Measurements from ENCODE around the gene SRSF8.
"Not testable (repeated sequence)": the region's sequence is repeated elsewhere in the genome, so short reads cannot be mapped to it uniquely, and the experiment has no call there.

SRSF8 gene

DNA sequence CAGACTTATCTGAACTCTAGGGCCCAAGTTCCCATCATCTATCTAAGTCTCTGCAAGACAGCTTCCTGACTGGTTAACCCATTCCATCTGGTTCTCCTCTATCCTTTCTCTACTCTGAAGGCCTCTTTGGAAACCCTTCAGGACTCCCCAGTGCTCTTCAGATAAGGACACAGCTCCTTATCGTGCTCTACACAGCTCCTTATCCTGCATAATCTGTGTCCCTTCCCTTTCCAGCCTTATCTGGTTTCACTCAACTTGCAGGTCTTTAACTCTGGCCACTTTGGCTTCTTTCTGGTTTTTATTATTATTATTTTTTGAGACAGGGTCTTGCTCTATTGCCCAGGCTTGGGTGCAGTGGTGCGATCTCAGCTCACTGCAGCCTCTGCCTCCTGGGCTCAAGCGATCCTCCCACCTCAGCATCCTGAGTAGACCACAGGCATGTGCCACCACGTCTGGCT is 33.5 kb downstream of the SRSF8 start:
- DNase-seq = no peak

DNA sequence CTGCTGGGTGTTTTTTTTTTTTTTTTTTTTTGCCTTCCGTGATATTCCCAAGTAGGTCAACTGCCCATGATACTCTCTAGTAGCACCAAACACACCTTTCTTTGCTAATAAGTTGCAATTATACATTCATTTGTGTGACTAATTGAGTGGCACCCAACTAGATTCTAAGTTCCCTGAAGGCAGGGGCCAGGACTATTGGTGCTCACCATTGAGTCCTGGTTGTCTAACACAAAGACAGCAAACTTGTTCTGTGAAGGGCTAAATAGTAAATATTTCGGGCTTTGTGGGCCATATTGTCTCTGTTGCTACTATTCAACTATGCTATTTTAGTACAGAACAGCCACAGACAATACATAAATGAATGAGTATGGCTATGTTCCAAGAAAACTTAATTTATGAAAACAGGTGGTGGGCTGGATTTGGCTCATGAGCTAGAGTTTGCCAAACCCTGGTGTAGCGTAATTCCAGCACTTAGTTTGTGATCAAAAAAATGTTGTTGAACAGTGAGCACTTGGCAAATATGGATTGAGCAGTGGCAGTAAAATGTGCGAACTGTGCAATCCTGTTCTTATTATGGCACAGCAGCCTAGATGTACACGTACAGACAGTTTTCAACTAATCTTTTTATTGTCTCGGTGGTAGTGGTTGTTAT is 34.3 kb downstream of the SRSF8 start:
- DNase-seq = no peak

DNA sequence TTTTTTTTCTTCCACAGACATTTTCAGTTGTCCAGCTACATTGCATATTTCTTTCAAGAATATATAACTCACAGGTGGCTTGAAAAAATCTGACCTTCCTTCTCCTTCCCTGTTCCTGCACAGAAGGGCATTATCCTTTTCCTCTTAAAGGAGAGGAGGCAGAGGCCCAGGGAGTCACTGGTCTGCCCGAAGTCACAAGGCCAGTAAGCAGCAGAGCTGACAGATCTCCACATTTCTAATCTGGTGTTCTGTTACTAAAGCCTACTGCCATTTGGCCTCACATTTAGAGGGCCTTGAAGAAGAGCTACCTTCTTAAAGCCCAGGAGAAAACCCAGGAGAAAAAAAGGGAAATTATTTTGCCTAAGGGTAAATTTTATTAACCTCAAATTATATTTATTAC is 35.2 kb downstream of the SRSF8 start:
- no peak for DNase-seq

DNA sequence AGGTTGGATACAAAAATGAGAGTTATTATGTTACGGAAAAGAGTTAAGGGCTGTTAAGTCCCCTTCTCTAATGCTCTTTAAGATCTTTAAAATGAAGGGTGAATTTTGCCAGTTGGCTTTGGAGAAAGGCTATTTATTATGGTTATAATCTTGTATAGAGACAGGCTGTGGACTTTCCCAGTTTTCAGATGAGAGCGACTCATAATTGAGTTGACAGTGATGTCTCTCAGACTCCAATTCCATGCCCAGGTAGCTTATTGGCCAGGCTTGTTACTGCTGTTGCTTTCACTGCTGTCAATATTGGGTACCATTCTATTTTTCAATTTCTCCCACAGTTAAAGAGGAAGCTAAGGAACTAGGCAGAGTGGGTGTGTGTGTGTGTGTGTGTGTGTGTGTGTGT is 36.0 kb downstream of the SRSF8 start:
- DNase-seq = no peak

DNA sequence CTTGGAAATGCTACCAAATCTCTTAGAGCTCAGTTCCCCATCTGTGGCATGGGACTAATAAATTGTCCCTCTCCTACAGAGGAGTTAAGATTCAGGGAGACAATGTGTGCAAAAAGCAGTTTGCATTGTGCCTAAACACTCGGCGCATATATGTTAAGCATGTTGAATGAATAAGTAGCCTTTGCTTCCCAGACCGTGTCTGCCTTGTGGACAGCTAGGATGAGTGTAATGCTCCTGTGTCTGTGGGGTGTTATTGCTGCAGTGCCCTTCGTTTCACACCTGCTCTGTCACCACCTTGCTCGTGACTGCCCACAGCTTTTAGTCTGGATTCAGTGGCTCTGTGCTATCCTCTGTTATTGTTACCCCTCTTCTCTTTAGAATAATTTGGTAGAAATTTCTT is 37.0 kb downstream of the SRSF8 start:
- no peak for DNase-seq

DNA sequence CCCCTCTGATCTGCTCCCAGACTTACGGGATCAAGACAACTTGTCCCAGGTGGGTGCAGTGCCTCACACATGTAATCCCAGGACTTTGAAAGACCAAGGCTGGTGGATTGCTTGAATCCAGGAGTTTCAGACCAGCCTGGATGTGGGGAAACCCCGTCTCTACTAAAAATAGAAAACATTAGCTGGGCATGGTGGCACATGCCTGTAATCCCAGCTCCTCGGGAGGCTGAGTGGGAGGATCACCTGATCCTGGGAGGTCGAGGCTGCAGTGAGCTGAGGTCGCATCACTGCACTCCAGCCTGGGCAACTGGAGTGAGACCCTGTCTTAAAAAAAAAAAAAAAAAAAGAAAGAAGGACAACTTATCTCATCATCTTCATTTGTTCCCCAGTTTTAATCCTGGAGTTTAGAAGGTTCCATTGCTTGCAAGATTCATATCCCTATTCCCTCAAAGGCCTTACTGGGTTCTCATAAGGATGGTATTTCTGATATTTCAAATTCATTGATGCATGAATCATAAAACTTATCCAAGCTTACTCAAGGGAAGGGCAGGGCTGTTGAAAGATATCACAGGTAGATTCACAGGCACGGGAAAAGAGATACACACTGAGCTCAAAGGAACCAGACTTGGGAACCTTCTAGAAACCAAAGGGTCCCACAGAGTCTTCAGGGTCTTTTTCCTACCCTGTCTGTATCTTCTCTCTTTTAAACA is 37.6 kb downstream of the SRSF8 start:
- DNase-seq = no peak

DNA sequence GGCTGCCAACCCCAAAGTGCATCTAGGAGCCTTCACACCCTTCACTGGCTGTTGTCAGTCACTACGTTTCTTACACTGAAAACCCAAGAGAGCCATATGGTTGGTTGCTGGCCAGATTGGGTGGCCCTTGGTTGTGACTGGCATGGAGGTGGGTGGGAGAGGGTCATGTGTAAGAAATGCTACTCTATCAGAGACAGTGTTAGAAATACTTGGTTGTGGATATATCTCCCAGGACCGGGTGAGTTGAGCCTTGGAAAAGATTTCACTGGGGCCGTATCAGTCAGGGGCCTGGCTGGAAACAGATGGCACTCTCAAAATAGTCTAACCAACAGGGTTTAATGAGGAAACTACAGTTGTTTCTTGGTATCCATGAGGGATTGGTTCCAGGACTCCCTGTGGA is 38.1 kb downstream of the SRSF8 start:
- DNase-seq = no peak

DNA sequence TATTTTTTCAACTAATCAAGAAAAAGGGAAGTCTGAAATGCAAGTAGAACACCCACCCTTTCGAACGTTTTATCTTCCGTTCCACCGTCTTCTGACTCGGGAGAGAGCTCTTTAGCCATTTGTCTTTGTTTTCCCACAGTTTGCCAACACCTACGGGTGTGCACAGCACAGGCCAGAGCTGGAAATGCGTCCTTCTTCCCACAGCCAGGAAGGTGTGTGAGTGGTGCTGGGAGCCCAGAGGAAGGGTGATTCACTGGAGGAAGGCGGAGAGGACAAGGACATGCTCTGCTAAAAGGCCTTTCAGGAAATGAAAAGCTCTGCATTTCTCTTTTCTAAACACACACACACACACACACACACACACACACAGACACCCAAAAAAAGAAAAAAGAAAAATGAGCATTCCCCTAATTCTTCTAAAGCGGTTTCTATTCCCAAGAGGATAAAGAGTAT is 41.5 kb downstream of the SRSF8 start:
- no peak for DNase-seq

DNA sequence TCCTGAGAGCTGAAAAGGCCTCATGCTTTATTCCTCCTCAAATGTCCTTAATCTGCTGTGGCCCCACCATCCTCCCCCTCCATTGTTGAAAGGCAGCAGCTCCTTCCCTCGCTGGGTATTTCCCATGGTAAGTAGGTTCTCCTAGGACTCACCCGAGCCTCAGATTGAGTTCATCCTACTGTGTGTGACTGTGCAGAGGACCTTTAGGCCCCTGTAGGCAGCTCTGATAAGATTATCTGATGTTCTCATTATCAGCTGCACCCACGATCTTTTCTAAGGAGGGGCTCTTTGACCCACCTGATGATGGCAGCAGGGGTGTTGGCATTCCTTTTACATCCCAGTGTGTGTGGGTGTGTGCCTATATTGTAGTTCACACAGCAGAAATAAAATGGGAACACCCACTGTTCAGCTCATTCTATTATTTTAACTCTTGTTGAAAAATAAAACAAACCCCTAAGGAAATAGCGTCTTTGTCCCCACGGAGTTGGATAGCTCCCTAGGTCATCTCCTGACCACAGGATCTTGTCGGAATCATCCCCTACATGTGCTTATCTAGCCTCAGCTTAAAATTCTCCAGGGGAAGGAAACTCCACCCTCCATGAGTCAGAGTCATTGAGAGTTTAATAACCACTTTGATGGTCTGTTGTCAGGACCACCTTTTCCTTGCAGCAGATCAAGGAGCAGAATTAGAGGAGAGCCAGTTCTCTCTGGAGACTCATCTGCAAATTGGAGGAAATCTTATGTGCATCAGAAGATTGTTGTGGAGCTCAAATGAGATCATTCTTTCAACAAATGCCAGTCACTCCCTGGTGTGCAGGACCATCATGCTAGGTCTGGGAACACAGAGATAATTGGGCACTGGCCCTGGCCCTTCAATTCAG is 42.2 kb downstream of the SRSF8 start:
- no peak for DNase-seq

DNA sequence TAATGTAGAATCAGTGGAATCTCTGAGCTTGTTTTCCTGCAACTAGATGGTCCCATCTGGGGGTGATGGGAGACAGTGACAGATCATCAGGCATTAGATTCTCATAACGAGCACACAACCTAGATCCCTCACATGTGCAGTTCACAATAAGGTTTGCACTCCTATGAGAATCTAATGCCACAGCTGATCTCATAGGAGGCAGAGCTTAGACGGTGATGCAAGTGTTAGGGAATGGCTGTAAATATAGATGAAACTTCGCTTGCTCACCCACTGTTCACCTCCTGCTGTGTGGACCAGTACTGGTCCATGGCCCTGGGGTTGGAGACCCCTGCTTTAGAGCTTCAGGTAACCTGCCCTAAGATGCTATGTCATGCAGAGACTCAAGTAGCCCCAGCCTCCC is 44.8 kb downstream of the SRSF8 start:
- not testable (repeated sequence) for DNase-seq

DNA sequence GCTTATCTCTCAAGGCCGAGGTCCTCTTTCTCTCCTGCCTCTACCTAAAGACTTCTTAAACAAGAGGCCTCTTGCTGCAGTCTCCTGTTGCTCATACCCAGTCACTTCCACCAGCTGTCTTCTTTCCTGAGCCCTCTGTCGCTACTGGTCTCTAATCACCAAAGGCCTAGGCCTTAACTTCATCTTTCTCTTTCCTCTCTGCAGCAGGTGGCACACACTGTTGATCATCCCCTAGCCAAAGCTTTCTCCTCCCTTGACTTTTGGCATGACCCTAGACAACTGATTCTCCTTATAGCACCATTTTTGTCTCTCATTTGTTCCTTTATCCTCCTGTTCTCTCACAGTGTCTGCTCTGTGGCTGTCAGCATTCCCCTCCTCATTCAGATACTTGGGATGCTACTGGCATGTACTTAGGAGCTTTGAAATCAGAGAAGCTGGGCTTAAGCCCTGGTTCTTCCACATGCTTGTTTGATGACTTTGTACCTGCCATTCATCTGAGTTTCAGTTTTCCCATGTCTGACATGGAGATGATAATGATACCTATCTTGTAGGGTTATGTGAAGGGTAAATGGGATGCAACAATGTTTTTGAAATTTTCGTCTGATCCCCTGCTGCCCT is 45.3 kb downstream of the SRSF8 start:
- no peak for DNase-seq

DNA sequence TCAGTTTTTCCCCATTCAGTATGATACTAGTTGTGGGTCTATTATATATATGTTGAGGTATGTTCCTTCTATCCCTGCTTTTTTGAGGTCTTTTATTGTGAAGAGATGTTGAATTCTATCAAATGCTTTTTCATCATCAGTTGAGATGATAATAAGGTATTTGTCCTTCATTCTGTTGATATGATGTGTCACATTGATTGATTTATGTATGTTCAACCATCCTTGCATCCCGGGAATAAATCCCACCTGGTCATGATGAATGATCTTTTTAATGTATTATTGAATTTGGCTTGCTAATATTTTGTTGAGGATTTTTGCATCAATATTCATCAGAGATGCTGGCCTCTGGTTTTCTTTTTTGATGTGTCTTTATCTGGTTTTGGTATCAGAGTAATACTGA is 48.9 kb downstream of the SRSF8 start:
- no peak for DNase-seq

DNA sequence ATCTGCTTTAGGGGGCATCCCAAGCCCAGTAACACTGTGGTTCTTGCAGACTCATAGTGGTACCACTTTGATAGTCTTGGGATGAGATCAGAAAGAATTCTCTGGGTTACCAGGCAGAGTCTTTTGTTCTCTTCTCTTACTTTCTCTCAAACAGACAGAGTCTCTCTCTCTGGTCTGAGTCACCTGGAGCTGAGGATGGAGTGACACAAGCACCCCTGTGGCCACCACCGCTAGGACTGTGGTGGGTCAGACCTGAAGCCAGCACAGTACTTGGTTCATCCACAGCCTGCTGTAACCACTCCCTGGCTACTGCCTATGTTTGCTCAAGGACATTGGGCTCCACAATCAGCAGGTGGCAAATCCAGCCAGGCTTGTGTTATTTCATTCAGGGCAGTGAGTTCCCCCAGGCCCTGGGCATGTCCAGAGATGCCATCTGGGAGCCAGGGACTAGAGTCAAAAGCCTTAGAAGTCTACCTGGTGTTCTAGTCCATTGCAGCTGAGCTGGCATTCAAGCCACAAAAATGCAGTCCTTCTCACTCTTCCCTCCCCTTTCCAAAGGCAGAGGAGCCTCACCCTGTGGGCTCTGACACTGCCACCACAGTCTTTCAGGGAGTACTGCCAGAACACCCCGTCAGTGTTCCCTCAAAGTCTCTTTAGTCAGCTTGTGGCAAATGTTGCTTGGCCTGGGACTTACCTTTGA is 52.8 kb downstream of the SRSF8 start:
- no peak for DNase-seq
